GM06990 (cell line): ENCODE data around the gene SPTBN1.

ENCODE experiments used
- DNase-seq: peaks from one replicate; pipeline ENCODE4 v3.0.0-alpha.2; 2011; ENCODE audit not compliant: insufficient read length; ENCODE audit errors: extremely low read depth
- H3K27me3 ChIP-seq: replicated peaks from 2 replicates; pipeline ENCODE4 v1.6.0; 2011; ENCODE audit warnings: low read length; ENCODE audit not compliant: control insufficient read depth, insufficient read depth
- H3K36me3 ChIP-seq: 2 replicates; pipeline ENCODE4 v1.5.1; 2011; ENCODE audit warnings: low read length; ENCODE audit not compliant: control insufficient read depth, insufficient read depth
- H3K4me3 ChIP-seq: replicated peaks from 2 replicates; pipeline ENCODE4 v1.5.1; 2011; ENCODE audit warnings: low read depth, mild to moderate bottlenecking, control low read depth, low read length
- TF ChIP-seq, protein P1 (sequence below): IDR thresholded peaks from 2 replicates; pipeline ENCODE4 v1.5.1; 2011; ENCODE audit warnings: low read length, control low read depth, mild to moderate bottlenecking, inconsistent platforms; ENCODE audit not compliant: insufficient read depth, poor library complexity, severe bottlenecking

The SPTBN1 gene

DNA sequence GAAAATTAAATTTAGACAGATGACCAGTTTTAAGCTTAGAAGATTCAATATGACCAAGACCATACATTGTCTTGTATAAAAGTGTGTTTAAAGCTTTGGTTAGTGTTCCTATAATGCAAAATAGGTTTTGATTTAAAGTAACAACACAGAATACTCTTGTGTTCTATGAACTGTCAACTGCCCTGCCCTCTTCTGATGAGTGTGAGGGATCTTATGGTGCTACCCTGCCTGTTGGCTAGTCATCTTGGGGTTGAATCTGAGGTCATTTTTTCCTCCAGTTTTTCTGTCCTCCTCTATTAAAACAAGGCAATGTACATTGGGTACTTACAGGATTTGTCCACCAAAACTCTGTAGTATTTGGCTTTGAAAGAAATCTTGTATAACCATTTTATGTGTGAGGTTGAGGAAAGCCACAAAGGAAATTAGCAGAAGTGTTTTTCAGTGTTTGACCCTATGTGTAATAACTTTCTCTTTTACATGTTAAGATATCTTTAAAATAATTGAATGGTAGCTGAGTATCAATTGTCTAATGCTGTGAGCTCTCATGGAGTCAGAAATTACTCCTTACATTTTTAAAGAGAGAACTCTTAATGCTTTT is 129.1 kb downstream of the SPTBN1 start:
- TF ChIP-seq, protein P1, sequence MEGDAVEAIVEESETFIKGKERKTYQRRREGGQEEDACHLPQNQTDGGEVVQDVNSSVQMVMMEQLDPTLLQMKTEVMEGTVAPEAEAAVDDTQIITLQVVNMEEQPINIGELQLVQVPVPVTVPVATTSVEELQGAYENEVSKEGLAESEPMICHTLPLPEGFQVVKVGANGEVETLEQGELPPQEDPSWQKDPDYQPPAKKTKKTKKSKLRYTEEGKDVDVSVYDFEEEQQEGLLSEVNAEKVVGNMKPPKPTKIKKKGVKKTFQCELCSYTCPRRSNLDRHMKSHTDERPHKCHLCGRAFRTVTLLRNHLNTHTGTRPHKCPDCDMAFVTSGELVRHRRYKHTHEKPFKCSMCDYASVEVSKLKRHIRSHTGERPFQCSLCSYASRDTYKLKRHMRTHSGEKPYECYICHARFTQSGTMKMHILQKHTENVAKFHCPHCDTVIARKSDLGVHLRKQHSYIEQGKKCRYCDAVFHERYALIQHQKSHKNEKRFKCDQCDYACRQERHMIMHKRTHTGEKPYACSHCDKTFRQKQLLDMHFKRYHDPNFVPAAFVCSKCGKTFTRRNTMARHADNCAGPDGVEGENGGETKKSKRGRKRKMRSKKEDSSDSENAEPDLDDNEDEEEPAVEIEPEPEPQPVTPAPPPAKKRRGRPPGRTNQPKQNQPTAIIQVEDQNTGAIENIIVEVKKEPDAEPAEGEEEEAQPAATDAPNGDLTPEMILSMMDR: no peak
- no peak for DNase-seq
- H3K4me3 ChIP-seq: no peak overlapping the region
- no peaks in the 10 kb centered on the region for H3K27me3 ChIP-seq
- H3K36me3 ChIP-seq: no peaks in the 10 kb centered on the region

DNA sequence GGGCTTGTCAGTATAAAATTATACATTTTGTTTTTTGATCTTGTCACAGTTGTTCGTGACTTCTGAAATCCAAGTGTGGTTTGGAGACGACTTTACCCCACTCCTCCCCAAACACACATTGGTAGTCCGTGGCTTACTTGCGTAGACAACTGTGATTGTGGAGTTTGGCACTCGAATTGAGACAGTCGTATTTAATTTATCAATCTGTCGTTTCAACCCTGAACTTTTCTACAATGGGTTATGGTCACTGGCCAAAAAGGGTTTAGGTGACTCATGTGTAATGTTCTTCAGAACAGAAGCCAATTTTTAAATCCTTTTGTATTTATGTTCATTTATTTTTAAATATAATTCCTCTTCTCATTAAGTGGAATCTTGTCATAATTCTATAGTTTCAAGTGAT is 129.9 kb downstream of the SPTBN1 start:
- no peak for DNase-seq
- H3K27me3 ChIP-seq: no peaks in the 10 kb centered on the region
- no peak overlapping the region for H3K4me3 ChIP-seq
- H3K36me3 ChIP-seq: no peaks in the 10 kb centered on the region
- TF ChIP-seq, protein P1: no peak

GRCh38 chr2:54586494-54586893 is 130.4 kb downstream of the SPTBN1 start:
- TF ChIP-seq, protein P1: no peak
- no peaks in the 10 kb centered on the region for H3K36me3 ChIP-seq
- no peaks in the 10 kb centered on the region for H3K27me3 ChIP-seq
- no peak overlapping the region for H3K4me3 ChIP-seq
- DNase-seq: no peak

DNA sequence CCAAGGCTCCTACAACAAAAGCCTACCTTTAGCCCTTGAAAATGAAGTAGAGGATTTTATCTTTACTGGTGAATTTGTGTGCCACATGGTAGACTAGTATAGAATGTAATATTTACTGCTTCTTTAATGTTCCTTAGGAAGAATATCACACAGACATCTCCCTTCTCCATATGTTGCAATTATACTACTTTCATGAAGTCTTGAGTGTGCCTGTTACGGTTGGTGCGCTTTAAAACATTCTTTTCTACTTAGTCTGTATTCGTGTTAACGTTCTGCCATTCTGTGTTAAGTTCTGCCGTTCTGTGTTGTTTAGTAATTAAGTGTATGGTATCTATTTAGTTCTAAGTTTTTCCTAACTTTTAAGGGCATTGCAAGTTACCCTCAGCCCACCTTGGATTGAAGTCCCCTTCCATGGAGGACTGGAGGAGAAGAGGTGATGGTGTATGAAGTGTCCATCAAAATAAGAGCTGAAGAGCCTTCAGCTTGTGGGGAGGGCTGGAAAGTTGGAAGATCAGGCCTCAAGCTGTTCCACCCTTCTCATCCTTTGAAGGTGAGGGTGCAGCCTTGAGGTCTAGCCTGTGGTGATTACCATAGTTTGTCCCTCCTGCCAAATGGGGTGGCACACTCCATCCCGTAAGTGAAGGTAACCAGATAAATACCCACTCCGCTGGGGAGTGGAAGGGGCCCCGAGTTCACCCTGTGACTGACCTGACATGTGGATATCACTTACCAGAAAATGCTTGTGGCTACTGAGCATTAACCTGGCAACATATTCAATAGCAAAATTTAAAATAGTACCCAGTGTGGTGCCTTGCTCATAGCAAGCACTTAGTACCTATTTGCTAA is 131.3 kb downstream of the SPTBN1 start:
- H3K27me3 ChIP-seq: no peaks in the 10 kb centered on the region
- TF ChIP-seq, protein P1: no peak
- no peak for DNase-seq
- H3K4me3 ChIP-seq: no peak overlapping the region
- H3K36me3 ChIP-seq: no peaks in the 10 kb centered on the region

- Histone ChIP-seq H3K4me3 (no peak overlapping the region), H3K27me3 (no peaks in the 10 kb centered on the region), H3K36me3 (peaks cover under 1% of the 10 kb centered on the region)
- no peak for DNase-seq
- TF ChIP-seq, protein P1: no peak
Measured at GRCh38 chr2:54588244-54588899, 132.2 kb downstream of the SPTBN1 start.
